Endothelial cell of umbilical vein (primary cell): ENCODE results near the gene SMIM31. TPM values are rescaled to one million over a fixed set of nuclear protein-coding genes. Genes with fewer than 3 reads are reported as not detected.

Experiments
- BruUV-seq: library from RNA; stranded (reverse); fragments of 400-500 nt; replicated peaks from 2 replicates; lab custom pipeline; 2021; lab: Mats Ljungman, UMichigan
- CTCF ChIA-PET: fragments of 300-600, 350-600 bp; sonication (Branson Sonifier 250); formaldehyde crosslinking; loops from one replicate; lab custom pipeline; 2021; ENCODE audit warnings: antibody characterized with exemption, inconsistent platforms; lab: Charles Lee
- POLR2A ChIA-PET: fragments of 300-600, 350-600 bp; sonication (Branson Sonifier 250); formaldehyde crosslinking; loops from one replicate; lab custom pipeline; 2021; ENCODE audit warnings: antibody characterized with exemption, inconsistent platforms; lab: Charles Lee
- DNase-seq: peaks from one replicate; pipeline ENCODE4 v3.0.0-alpha.2; 2011; ENCODE audit warnings: low read depth, low spot score
- FAIRE-seq: peaks from 2 replicates; lab custom pipeline; 2011; peaks lifted over from hg19 to GRCh38; lab: Jason Lieb, UNC
- H2AFZ ChIP-seq: 2 replicates; pipeline ENCODE4 v1.6.0; 2012; ENCODE audit warnings: low read depth, low read length, control low read depth, inconsistent platforms
- H3K27ac ChIP-seq: 2 replicates; pipeline ENCODE4 v1.5.1; 2011; ENCODE audit warnings: low read depth, mild to moderate bottlenecking, control low read depth, low read length, moderate library complexity; ENCODE audit not compliant: insufficient read depth
- H3K27me3 ChIP-seq, 2 experiments: 2 replicates each; pipeline versions ENCODE4 v1.6.0 to v1.6.1; 2011; ENCODE audit warnings: low read length in 2 of 2, mixed read lengths in 1 of 2; ENCODE audit not compliant: control insufficient read depth in 2 of 2, insufficient read depth in 2 of 2
- H3K36me3 ChIP-seq, 2 experiments: 2 replicates in 1 of 2; 3 replicates in 1 of 2; pipeline ENCODE4 v1.5.1; 2011; ENCODE audit warnings: low read length in 2 of 2, mild to moderate bottlenecking in 1 of 2, moderate library complexity in 1 of 2; ENCODE audit not compliant: control insufficient read depth in 2 of 2, insufficient read depth in 2 of 2; ENCODE audit errors: extremely low read depth in 1 of 2
- H3K4me1 ChIP-seq: 3 replicates; pipeline ENCODE4 v1.5.1; 2011; ENCODE audit warnings: mild to moderate bottlenecking, low read length; ENCODE audit not compliant: control insufficient read depth, insufficient read depth; ENCODE audit errors: extremely low read depth
- H3K4me2 ChIP-seq: 2 replicates; pipeline ENCODE4 v1.6.1; 2011; ENCODE audit warnings: low read length, control low read depth, mixed read lengths; ENCODE audit not compliant: insufficient read depth
- H3K4me3 ChIP-seq, 3 experiments: fragments of 200-600 bp in 1 of 3; sonication (generic), shearing (Covaris generic) in 1 of 3; replicated peaks in 1 of 3; 2 replicates each; pipeline ENCODE4 v1.5.1; 2011 to 2016; ENCODE audit warnings: control low read depth in 3 of 3, low read length in 3 of 3, mild to moderate bottlenecking in 2 of 3, inconsistent platforms in 1 of 3, low read depth in 1 of 3, moderate library complexity in 1 of 3; ENCODE audit not compliant: insufficient read depth in 1 of 3
- H3K79me2 ChIP-seq: 2 replicates; pipeline ENCODE4 v1.6.0; 2012; ENCODE audit warnings: low read length, inconsistent platforms; ENCODE audit not compliant: control insufficient read depth, insufficient read depth
- H3K9ac ChIP-seq: replicated peaks from 2 replicates; pipeline ENCODE3; 2011; ENCODE audit warnings: low read length, control low read depth; ENCODE audit not compliant: insufficient read depth; ENCODE audit errors: extremely low read depth
- H3K9me1 ChIP-seq: replicated peaks from 3 replicates; pipeline ENCODE4 v1.6.0; 2011; ENCODE audit warnings: mild to moderate bottlenecking, low read length; ENCODE audit not compliant: control insufficient read depth, insufficient read depth; ENCODE audit errors: extremely low read depth
- H3K9me3 ChIP-seq: replicated peaks from 2 replicates; pipeline ENCODE4 v1.5.1; 2012; ENCODE audit warnings: low read length, inconsistent platforms; ENCODE audit not compliant: control insufficient read depth, insufficient read depth
- H4K20me1 ChIP-seq: replicated peaks from 2 replicates; pipeline ENCODE3; 2011; ENCODE audit warnings: mild to moderate bottlenecking, low read length; ENCODE audit not compliant: control insufficient read depth, insufficient read depth; ENCODE audit errors: extremely low read depth
- CTCF ChIP-seq, 2 donors: IDR thresholded peaks; 1 replicate in 1 of 2; 2 replicates in 1 of 2; pipeline ENCODE4 v1.5.1; 2011; ENCODE audit warnings: low read length in 2 of 2, mild to moderate bottlenecking in 2 of 2, moderate library complexity in 2 of 2, control low read depth in 1 of 2, inconsistent platforms in 1 of 2, low read depth in 1 of 2; ENCODE audit not compliant: insufficient read depth in 1 of 2; ENCODE audit errors: extremely low read depth in 1 of 2
- EZH2 ChIP-seq: IDR thresholded peaks from 2 replicates; pipeline ENCODE4 v1.6.1; 2012; ENCODE audit warnings: borderline replicate concordance, low read depth, mild to moderate bottlenecking, moderate library complexity, low read length, inconsistent platforms; ENCODE audit not compliant: severe bottlenecking
- FOS ChIP-seq: IDR thresholded peaks from 2 replicates; pipeline ENCODE4 v1.6.1; 2011; ENCODE audit warnings: mild to moderate bottlenecking, low read length, moderate library complexity, borderline replicate concordance; ENCODE audit not compliant: insufficient read depth
- GATA2 ChIP-seq: IDR thresholded peaks from 2 replicates; pipeline ENCODE4 v1.7.0; 2011; ENCODE audit warnings: low read depth, mild to moderate bottlenecking, moderate library complexity, mixed read lengths, low read length; ENCODE audit not compliant: insufficient read length, insufficient read depth
- JUN ChIP-seq: IDR thresholded peaks from 2 replicates; pipeline ENCODE4 v1.6.1; 2011; ENCODE audit warnings: borderline replicate concordance, low read depth; ENCODE audit not compliant: insufficient read length, insufficient read depth
- MAX ChIP-seq: IDR thresholded peaks from 2 replicates; pipeline ENCODE4 v1.6.1; 2011; ENCODE audit not compliant: insufficient read depth, insufficient read length
- MYC ChIP-seq: IDR thresholded peaks from one replicate; pipeline ENCODE4 v1.6.1; 2011; ENCODE audit warnings: mild to moderate bottlenecking, low read depth, low read length
- POLR2A ChIP-seq: IDR thresholded peaks from 2 replicates; pipeline ENCODE4 v1.6.1; 2012; ENCODE audit warnings: low read depth, mild to moderate bottlenecking, control low read depth, low read length
- POLR2AphosphoS5 ChIP-seq: IDR thresholded peaks from 2 replicates; pipeline ENCODE4 v1.6.1; 2012; ENCODE audit warnings: low read depth, mild to moderate bottlenecking, control low read depth, low read length, moderate library complexity; ENCODE audit not compliant: insufficient read depth
- dilution Hi-C: fragments of 300-500 bp; cut with MboI; formaldehyde crosslinking; loops from one replicate; pipeline ENCODE4 v1.15.0; 2019; ENCODE audit warnings: low sequenced_read_pairs; ENCODE audit not compliant: extremely low pct_ligation_motif_present
- intact Hi-C: fragments of 100-400 bp; cut with micrococcal nuclease; formaldehyde crosslinking; loops from one replicate; pipeline ENCODE4 v1.10.0; 2022
- polyA plus RNA-seq, 4 experiments: library from polyadenylated mRNA; depleted of rRNA in 3 of 4; stranded (reverse) in 3 of 4; unstranded in 1 of 4; fragments of >200 nt; gene quantifications; 2 replicates each; pipeline versions ENCODE4 v1.2.1 to v1.2.3, GENCODE V29; 2011 to 2012; ENCODE audit warnings: missing spikeins in 1 of 4
- total RNA-seq: library from RNA; stranded (reverse); gene quantifications from 2 replicates; pipeline ENCODE4 v1.2.3, GENCODE V29; 2021

The SMIM31 gene
- total and polyA plus RNA-seq, 2 donors (not counting 3 experiments of a cell fraction or from before 2014, with no cell fraction given): not detected

- no peaks in the 10 kb centered on the region for H4K20me1 ChIP-seq
- POLR2A ChIA-PET: no interaction called here
- H3K4me3 ChIP-seq: no peak overlapping the region
- no peaks in the 10 kb centered on the region for H3K79me2 ChIP-seq
- no peak overlapping the region for H3K27ac ChIP-seq
- intact Hi-C loops: no loop called here
- no peaks in the 10 kb centered on the region for H3K9me3 ChIP-seq
- CTCF ChIA-PET: no interaction called here
- no peaks in the 10 kb centered on the region for H3K27me3 ChIP-seq
- no peaks in the 10 kb centered on the region for H3K36me3 ChIP-seq
- FAIRE-seq (no peak), DNase-seq (no peak)
- H3K9ac ChIP-seq: no peak overlapping the region
- dilution Hi-C loops: no loop called here
- TF ChIP-seq JUN: no peak
- no peak for TF ChIP-seq POLR2A
- no peak for TF ChIP-seq POLR2AphosphoS5
- TF ChIP-seq CTCF (IDR thresholded peaks at IDR 0.05; ENCODE audit: extremely low read depth in 1 of 2, insufficient read depth in 1 of 2, low read depth in 1 of 2, low read length in 2 of 2): no peak
- TF ChIP-seq MYC: no peak
- no peak for TF ChIP-seq MAX
- no peak for TF ChIP-seq FOS
- TF ChIP-seq EZH2: no peak
- no peak for TF ChIP-seq GATA2
- no peak overlapping the region for H3K4me2 ChIP-seq
- no peaks in the 10 kb centered on the region for H3K4me1 ChIP-seq
- BruUV-seq: no TSS peak
- no peak overlapping the region for H2AFZ ChIP-seq
- no peaks in the 10 kb centered on the region for H3K9me1 ChIP-seq
These were observed 49.8 kb downstream of the SMIM31 start for GRCh38 chr4:164803702-164804101.
